Right ventricle myocardium superior (tissue), 1 donor: ENCODE results near the gene OGT. TPM values are rescaled to one million over a fixed set of nuclear protein-coding genes. Genes with fewer than 3 reads are reported as not detected.

Experiments used
- ATAC-seq: fragments of 200-7000 bp; cut with Tn5 transposase; one replicate; pipeline ENCODE4 v1.9.1; 2020; ENCODE audit warnings: mild to moderate bottlenecking; ENCODE audit not compliant: poor library complexity
- DNase-seq: peaks from one replicate; pipeline ENCODE4 v3.0.0-alpha.2; 2020
- intact Hi-C: fragments of 100-400 bp; cut with DNase I; formaldehyde crosslinking; loops from one replicate; pipeline ENCODE4 v1.11.2; 2022
- total RNA-seq: library from RNA; stranded (reverse); fragmentation: NEBNext Ultra II Directional; extraction: Animal tissue kit (Norgen Biotek cat#: 25700); gene quantifications from one replicate; pipeline ENCODE4 v1.2.1, GENCODE V29; 2021
- donor health status: DM: no; HTN: yes; CAD: no; lungs with severe emphysema.

OGT gene
- total RNA-seq, 1 donor from 2014 or later = 72.7 TPM

- intact Hi-C loops = no loop called here
- DNase-seq (no peak), ATAC-seq (no peak)
Measured at GRCh38 chrX:71616672-71617529, 84.0 kb downstream of the OGT start.

DNA sequence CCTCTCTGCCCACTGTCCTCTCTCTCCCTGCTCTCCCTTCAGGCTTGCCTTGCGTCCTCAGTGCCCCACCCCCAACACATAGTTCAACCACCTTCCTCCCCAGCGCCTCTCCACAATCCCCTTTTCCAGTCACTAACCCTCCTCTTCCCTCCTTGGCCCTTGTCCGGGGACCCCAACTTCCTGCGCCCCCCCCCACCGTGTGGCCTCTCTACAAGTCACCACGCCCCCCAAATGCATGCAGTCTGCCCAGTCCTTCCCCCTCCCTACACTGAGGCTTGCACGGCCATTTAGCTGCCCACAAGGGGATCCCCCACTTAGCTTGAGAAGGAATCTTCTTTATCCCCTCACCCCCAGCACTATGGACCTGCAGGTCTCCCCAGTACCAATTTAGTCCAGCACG lies 84.8 kb downstream of the OGT start:
- DNase-seq (no peak), ATAC-seq (no peak)
- intact Hi-C loops = no loop called here

DNA sequence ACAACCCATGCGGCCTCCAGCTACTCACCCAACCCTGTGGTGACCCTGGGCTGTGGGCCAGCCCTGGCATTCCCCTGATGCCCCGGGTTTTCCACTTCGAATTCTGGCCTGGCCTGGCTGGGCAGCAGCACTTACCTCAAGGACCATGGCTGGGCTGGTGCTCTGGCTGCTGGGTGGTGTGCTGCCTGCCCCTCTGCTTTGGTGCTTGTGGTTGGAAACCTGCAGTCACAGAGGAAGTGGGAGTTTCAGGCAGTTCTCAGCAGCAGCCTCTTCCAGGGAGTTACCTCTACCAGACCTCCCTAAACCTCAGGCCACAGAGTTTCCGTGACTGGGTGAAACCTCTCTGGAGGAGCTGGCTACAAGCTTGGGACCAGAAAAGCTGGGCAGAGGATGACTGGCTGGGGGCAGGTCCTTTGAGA lies 85.4 kb downstream of the OGT start, which contains the start of gene CXCR3:
Gene CXCR3 (minus strand): TSS at position 209 of the 419 bp plus-strand sequence. CDS start 62 bp downstream, at position 147.
- ATAC-seq = peak; percentile 25
- peak; percentile 49 for DNase-seq
- intact Hi-C loops = no loop called here

GRCh38 chrX:71618787-71619186 lies 85.9 kb downstream of the OGT start:
- DNase-seq (no peak), ATAC-seq (no peak)

GRCh38 chrX:71619193-71619592 lies 86.3 kb downstream of the OGT start:
- intact Hi-C loops = no loop called here
- no peak for DNase-seq
- no peak for ATAC-seq

More at GRCh38 chrX:71618787-71619186, 85.9 kb downstream of the OGT start:
- intact Hi-C loops = no loop called here

- DNase-seq (no peak), ATAC-seq (no peak)
- intact Hi-C loops = no loop called here
Measured at GRCh38 chrX:71619986-71620385, 87.1 kb downstream of the OGT start.

DNA sequence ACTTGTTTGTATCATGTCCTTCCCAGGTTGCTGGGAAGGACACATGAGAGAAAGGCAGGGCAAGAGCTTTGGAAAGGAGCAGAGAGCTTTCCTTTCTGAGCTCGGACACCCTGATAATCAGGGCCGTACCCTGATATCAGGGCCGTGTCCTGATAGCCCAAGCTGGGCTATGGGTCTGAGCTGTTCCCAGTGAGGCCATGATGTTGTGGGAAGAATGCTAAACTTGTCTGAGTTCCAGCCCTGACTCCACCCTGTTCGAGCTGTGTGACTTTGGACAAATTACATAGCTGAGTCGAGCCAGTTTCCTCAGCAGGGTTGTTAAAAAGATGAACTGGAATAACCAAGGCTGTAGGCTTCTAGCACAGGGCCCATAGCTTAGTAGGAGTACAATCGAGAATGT lies 88.7 kb downstream of the OGT start:
- DNase-seq = no peak
- intact Hi-C loops = no loop called here
- peak; percentile 42 for ATAC-seq

- intact Hi-C loops = no loop called here
- DNase-seq (no peak), ATAC-seq (no peak)
Measured at GRCh38 chrX:71622032-71622575, 89.2 kb downstream of the OGT start.

- DNase-seq = peak; percentile 87
- peak; percentile 92 for ATAC-seq
- intact Hi-C loops = no loop called here
Measured at GRCh38 chrX:71622576-71623450, 89.9 kb downstream of the OGT start.

DNA sequence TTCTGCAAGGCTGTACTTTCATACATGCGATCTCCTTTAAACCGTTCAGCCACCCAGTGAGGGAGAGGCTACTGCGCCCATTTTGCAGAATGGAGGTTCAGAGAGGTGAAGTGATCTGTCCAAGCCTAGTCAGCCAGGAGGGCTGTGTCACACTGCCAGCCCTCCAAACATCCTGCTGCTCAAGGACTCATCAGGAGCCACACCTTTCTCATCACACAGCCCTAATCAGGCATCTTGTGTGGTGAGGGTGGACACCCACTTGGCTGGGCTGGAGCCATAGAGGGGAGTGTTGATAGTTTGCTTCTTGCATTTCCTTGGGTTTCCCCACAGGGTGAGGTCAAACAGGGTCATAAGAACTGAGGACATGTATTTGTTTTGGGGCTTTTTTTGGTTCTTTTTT lies 90.8 kb downstream of the OGT start:
- intact Hi-C loops = no loop called here
- ATAC-seq (no peak), DNase-seq (no peak)

GRCh38 chrX:71625471-71625870 lies 92.6 kb downstream of the OGT start:
- intact Hi-C loops = no loop called here
- ATAC-seq (no peak), DNase-seq (no peak)

Other genes with a start within 250 kb of the OGT start
- 89.9 TPM for gene NONO, start 249.5 kb upstream of the OGT start, total RNA-seq
- gene ITGB1BP2, start 231.4 kb upstream of the OGT start, total RNA-seq = 104 TPM
- gene TAF1, start 166.7 kb upstream of the OGT start, total RNA-seq = 13.4 TPM
- gene GCNA, start 45.3 kb downstream of the OGT start, total RNA-seq = 2.2 TPM
- 0.22 TPM for gene CXCR3, start 85.4 kb downstream of the OGT start, total RNA-seq
- gene CXorf49, start 185.2 kb downstream of the OGT start, total RNA-seq = not detected
- gene CXorf49B, start 230.2 kb downstream of the OGT start, total RNA-seq = not detected